HG03469 (cell line): ENCODE results near the gene GHRH.

Source experiments
- ATAC-seq: cut with Tn5 transposase; IDR thresholded peaks from one replicate; pipeline ENCODE4 v1.9.1; 2021; ENCODE audit warnings: mild to moderate bottlenecking, moderate library complexity, moderate number of reproducible peaks; ENCODE audit not compliant: unreplicated experiment

Gene GHRH, protein sequence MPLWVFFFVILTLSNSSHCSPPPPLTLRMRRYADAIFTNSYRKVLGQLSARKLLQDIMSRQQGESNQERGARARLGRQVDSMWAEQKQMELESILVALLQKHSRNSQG

GRCh38 chr20:37261714-37262113 is at the start of gene GHRH:
Gene GHRH (minus strand): TSS chr20:37261814. CDS start chr20:37256889, 4,925 bp downstream.
- ATAC-seq = no peak

DNA sequence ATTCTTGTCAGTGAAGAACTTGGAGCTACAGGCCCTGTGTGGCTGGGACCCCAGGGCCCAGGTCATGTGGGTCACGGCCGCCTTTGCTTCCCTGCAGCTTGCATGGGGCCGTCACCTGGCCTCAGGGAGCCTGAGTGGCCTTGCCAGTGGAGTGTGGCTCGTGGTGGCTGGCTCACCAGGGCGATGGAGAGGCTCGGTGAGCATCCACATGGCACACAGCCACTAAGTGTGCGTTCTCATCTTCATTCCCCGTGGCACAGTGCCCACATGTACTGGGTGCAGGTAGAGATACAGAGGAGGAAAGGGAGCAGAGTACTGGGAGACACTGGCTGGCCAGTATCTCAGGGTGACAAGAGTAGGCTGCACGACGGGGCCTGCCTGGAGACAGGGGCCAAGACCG is 49.3 kb upstream of the GHRH start:
- no peak for ATAC-seq

- ATAC-seq = no peak
Measured at GRCh38 chr20:37309936-37310590, 48.4 kb upstream of the GHRH start.

DNA sequence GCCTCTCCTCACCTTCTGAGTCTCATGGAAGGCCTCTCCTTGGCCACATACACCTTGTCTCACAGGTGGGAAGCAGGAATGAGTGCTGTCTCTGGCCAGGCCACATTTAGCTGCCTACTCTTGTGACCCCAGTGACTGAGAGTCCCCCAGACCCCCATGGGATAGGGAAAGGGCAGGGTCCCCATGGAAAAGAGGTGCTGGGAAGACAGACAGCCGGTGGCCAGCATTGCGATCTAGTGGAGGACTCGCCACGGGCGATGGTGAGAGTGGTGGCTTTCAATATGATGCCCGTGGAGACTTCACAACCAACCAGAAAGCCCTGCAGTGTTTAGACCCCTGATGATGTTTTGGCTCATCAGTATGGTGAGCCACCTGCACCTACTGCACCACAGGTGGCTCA is 47.7 kb upstream of the GHRH start:
- ATAC-seq = no peak

- ATAC-seq = peak; percentile 80
Measured at GRCh38 chr20:37308086-37309050, 46.8 kb upstream of the GHRH start.

- no peak for ATAC-seq
Measured at GRCh38 chr20:37305839-37306238, 44.2 kb upstream of the GHRH start.

GRCh38 chr20:37305079-37305478 is 43.5 kb upstream of the GHRH start:
- no peak for ATAC-seq

DNA sequence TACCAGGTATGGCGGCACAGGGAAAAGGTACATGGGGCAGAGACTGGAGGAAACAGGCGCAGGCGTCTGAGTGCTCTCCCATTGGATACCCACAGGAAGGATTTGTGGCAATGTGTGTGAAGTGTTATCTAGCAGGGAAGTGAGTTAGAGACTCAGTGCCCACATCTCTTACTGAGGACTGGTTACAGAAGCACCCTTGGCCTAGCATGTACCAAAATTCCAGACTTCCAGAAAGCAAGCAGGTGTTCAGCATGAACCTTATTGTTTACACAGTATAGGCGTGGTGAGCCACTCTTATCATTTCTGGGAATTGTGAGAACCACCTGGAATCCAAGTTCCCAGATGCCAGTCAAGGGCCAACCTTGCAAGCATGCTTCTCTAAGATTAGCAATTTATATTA is 42.0 kb upstream of the GHRH start:
- no peak for ATAC-seq

- no peak for ATAC-seq
Measured at GRCh38 chr20:37302981-37303380, 41.4 kb upstream of the GHRH start.

DNA sequence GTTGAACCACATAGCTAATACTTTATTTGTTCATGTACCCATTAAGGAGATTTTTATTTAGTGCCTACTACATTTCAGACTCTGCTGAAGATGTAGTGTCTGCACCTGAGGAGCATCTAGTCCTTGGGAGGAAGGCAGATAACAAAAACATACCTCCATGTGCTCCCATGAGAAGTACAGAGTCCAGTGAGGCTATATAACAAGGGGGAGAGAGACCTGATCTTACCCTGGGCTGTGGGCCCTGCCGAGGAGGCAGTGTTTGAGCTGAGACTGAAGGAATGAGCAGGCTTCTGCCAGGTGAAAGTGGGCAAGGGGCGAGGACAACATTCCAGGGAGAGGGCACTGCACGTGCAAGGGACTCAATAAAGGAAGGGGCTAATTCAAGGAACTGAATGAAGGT is 39.9 kb upstream of the GHRH start:
- no peak for ATAC-seq

GRCh38 chr20:37301120-37301519 is 39.5 kb upstream of the GHRH start:
- no peak for ATAC-seq

DNA sequence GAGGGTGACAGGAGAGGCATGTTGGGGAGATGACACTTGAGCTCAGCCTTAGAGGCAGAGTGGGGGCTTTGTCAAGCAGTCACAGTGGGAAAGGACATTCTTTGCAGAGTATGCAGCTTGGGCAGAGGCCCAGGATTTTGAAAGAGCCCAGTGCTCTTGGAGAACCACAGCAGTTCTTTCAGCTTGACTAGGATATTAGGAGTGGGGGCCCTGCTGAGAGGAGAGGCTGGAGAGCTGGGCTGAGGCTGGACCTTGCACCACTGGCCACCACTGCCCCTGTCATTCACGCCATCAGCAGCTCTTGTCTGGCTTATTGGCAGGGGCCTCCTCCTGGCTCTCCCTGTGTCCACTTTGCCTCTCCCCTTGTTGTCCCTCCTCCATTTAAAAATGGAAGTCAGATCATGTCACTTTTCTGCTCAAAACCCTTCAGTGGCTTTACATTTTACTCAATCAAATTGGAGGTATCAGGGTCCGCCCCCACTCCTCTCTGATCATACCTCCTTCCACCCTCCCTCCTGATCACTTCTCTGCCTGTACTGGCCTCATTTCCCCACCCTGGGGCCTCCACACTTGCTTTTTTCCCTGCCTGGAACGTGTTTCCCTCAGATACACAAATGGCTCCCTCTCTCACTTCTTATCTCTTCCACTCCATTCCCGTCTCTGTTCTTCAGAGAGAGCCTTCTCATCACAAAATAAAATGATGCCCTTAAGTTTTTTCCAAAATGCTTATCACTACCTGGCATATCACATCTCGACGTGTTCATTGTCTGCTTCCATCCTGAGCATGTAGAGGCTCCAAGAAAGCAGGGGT is 38.3 kb upstream of the GHRH start:
- no peak for ATAC-seq

DNA sequence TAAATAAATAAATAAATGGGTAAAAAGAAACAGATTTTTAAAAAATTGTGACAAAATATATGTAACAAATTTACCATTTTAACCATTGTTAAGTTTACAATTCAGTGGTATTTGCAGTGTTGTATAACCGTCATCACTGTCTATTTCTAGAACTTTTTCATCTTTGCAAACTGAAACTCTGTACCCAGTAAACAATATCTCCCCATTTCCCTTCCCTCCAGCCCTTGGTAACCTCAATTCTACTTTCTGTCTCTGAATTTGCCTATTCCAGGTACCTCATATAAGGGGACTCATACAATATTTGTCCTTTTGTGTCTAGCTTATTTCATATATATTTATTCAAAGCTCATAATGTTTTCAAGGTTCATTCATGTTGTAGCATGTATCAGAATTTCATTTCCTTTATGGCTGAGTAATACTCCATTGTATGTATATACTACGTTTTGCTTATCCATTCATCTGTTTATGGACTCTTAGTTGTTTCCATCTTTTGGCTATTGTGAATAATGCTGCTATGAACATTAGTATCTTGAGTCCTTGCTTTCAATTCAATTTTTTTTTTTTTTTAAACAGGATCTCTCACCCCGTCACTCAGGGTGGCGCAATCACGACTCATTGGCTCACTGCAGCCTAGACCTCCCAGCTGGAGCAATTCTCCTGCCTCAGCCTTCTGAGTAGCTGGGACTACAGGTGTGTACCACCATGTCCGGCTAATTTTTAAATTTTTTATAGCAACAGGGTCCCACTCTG is 36.8 kb upstream of the GHRH start:
- ATAC-seq = no peak

DNA sequence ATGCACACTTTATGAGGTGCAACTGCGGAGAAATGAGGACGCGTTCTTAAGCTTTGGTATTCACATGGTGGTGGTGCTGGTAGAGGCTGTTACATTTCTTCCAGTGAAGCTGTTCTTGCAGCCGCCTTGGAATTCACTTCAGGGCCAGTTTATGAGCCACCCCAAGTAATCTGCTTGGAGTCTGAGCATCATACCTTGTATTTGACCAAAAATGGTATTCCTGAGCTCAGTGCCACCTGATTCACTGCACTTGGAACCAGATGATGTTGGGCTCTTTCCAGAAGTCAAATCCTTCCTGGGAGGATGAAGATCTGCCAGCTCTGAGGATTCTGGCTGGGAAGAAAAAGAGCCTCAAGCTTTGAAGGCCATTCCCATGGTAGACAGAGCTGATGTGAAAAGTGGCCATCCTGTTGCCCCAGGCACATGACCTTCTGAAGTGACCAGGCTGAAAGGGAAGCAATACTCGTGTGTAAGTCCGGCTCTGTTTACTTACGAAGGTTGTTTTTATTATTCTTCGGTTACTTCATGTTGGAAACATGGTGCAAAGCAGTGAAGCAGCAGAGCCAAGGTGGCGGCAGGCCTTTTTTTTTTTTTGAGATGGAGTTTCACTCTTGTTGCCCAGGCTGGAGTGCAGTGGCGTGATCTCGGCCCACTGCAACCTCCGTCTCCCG is 35.6 kb upstream of the GHRH start:
- ATAC-seq = no peak

DNA sequence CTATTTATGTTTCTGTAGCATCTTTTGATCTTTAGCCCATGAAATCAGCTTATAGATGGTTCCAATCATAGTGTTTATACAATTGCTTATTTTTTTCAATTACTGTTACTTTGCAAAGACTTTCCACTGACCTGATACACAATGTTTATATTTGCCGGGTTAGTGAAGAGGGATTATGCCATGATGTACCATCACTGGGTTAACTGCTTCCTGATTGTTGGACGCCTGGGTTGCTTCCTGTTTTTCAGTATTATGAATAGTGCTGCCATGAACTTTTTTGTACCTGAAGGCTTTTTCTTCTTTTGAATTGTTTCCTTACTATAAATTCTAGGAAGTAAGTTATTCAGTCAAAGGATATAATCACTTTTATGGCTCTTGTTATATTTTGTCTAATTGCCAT is 34.8 kb upstream of the GHRH start:
- no peak for ATAC-seq

DNA sequence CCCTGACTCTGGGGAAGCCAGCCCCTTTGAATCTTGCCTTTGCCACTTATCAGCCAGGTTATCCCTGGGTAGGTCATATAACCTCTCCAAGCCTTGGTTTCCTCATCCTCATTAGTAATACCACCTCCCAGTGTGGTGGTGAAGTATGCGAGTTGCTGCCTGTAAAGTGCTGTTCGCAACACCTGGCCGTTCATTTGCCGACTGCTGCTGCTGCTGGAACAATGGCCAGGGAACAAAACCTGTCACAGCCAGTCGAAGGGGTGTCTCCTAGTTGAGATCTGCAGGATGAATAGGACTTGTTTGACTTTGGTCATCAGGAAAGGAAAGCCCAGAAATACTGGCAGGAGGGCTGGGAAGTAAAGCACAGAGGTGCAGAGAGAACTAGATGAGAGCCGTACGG is 34.0 kb upstream of the GHRH start:
- no peak for ATAC-seq

DNA sequence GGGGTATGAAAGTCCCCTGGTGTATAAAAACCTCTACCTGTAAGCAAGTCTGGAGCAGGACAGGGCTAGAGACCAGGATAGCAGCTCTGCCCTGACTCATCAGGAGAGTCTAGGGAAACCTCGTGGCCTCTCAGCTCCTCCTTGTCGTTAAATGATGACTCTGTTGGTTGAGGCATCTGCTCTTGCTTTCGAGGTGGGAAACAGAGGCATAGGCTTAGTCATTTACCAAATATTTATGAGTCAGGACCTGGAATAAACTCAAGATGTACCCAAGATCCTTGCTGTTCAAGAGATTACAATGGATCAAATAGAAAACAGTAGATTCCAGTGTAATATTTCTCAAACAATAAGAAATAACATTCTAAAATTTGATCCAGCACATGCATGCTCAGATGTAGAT is 33.4 kb upstream of the GHRH start:
- ATAC-seq = no peak

- no peak for ATAC-seq
Measured at GRCh38 chr20:37294262-37294981, 32.8 kb upstream of the GHRH start.

GRCh38 chr20:37293301-37293943 is 31.8 kb upstream of the GHRH start:
- ATAC-seq = no peak
